HUES6 (cell line): ENCODE measurements around the gene USP34.

ENCODE experiments used
- H3K27ac ChIP-seq: 2 replicates; pipeline ENCODE4 v1.7.0; 2013; ENCODE audit warnings: low read depth, mild to moderate bottlenecking, low read length, inconsistent platforms
- H3K27me3 ChIP-seq: 2 replicates; pipeline ENCODE4 v1.6.1; 2013; ENCODE audit warnings: low read length; ENCODE audit not compliant: control insufficient read depth, insufficient read depth
- H3K36me3 ChIP-seq: 2 replicates; pipeline ENCODE4 v1.6.1; 2013; ENCODE audit warnings: low read length; ENCODE audit not compliant: control insufficient read depth, insufficient read depth
- H3K4me1 ChIP-seq: 2 replicates; pipeline ENCODE4 v1.6.1; 2013; ENCODE audit warnings: low read length; ENCODE audit not compliant: control insufficient read depth, insufficient read depth
- H3K4me3 ChIP-seq: 2 replicates; pipeline ENCODE4 v1.5.1; 2013; ENCODE audit warnings: low read depth, low read length
- H3K9ac ChIP-seq: one replicate; pipeline ENCODE4 v1.6.1; 2013; ENCODE audit warnings: mild to moderate bottlenecking, low read length
- H3K9me3 ChIP-seq: 2 replicates; pipeline ENCODE4 v1.6.1; 2013; ENCODE audit warnings: low read depth, low read length; ENCODE audit not compliant: control insufficient read depth, insufficient read depth

Gene USP34

DNA sequence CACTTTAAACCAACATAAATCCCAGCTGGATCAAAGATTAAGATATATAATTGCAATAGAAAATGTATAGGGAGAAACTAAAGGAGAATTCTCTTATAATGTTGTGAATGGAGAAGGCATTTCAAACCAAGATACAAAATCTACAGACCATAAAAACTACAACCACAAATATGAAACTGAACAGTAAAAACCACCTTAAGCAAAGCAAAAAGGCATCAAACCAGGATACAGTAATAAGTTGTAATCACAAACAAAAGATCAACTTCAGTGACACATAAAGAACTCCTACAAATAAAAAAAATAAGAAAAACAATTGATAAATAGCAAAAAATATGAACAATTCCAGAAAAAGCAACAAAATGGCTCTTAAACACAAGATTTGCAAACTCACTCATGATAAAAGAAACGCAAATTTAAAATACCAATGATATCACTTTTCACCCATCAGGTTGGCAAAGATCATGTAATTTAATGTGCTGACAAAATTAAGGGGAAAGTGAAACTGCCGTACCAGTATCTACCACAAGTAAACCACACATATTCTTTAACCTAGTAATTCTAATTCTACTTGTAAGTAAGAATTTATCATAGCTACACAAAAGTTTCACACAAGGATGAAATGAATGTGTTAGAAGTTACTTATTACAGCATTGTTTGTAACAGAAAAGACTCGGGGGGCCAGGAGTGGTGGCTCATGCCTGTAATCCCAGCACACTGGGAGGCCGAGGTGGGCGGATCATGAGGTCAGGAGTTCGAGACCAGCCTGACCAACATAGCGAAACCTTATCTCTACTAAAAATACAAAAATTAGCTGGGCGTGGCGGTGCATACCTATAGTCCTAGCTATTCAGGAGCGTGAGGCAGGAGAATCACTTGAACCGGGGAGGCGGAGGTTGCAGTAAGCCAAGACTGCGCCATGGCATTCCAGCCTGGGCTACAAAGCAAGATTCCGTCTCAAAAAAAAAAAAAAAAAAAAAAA is 101.9 kb downstream of the USP34 start:
- no peak overlapping the region for H3K27ac ChIP-seq
- no peak overlapping the region for H3K4me3 ChIP-seq
- H3K9me3 ChIP-seq, result no peaks in the 10 kb centered on the region
- no peak overlapping the region for H3K9ac ChIP-seq
- no peaks in the 10 kb centered on the region for H3K4me1 ChIP-seq
- H3K36me3 ChIP-seq, result peaks cover 40% of the 10 kb centered on the region
- no peaks in the 10 kb centered on the region for H3K27me3 ChIP-seq

DNA sequence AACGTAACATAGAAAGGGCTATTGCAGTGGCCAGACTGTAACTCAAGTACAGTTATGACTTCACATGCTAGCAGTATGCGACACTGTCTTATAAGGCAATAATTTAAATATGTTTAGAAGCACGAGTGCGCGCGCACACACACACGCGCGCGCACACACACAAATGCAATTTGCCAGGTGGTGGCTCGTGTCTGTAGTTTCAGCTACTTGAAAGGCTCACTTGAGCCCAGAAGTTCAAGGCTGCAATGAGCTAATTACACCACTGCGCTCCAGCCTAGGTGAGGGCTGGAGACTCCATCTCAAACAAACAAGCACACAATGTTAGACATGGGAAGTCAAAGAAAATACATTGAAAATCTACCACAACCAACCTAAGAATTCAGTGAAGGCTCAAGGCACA is 103.7 kb downstream of the USP34 start:
- H3K4me1 ChIP-seq, result no peaks in the 10 kb centered on the region
- H3K36me3 ChIP-seq, result peaks cover 48% of the 10 kb centered on the region

DNA sequence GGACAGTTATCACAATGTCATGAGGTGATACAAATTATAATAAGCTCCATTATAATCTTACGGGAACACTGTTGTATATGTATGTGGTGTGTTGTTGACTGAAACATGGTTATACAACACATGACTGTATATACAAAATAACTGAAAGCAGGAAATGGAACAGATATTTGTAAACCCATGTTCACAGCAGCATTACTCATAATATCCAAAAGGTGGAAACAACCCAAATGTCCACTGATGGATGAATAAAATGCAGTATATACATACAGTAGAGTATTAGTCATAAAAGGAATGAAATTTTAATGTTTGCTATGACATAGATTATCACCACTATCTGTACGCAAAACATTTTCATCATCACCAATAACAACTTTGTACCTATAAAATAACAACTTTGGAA is 107.3 kb downstream of the USP34 start:
- H3K4me1 ChIP-seq, result no peaks in the 10 kb centered on the region
- H3K27me3 ChIP-seq, result no peaks in the 10 kb centered on the region
- no peak overlapping the region for H3K9ac ChIP-seq
- H3K9me3 ChIP-seq, result no peaks in the 10 kb centered on the region
- peaks cover 25% of the 10 kb centered on the region for H3K36me3 ChIP-seq
- H3K4me3 ChIP-seq, result no peak overlapping the region
- no peak overlapping the region for H3K27ac ChIP-seq

More for the DNA sequence above, 103.7 kb downstream of the USP34 start:
- Histone ChIP-seq H3K9me3 (no peaks in the 10 kb centered on the region), H3K9ac (no peak overlapping the region), H3K27ac (no peak overlapping the region), H3K27me3 (no peaks in the 10 kb centered on the region), H3K4me3 (no peak overlapping the region)

DNA sequence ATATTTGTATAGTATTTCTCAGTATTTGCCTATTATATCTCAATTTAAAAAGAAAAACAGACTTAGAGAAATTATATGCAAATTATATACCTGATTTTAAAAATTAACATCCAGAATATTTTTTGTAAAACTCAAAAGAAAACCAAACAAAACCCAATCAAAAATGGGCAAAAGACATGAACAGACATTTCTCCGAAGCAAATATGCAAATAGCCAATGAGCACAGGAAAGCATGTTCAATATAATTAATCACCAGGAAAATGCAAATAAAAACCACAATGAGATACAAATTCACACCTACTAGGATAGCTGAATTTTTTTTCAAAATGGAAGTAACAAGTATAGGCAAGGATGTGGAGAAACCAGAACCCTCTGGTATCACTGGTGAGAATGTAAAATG is 108.0 kb downstream of the USP34 start:
- Histone ChIP-seq H3K4me3 (no peak overlapping the region), H3K9me3 (no peaks in the 10 kb centered on the region), H3K36me3 (peaks cover 20% of the 10 kb centered on the region), H3K27me3 (no peaks in the 10 kb centered on the region), H3K4me1 (no peaks in the 10 kb centered on the region), H3K27ac (no peak overlapping the region), H3K9ac (no peak overlapping the region)

DNA sequence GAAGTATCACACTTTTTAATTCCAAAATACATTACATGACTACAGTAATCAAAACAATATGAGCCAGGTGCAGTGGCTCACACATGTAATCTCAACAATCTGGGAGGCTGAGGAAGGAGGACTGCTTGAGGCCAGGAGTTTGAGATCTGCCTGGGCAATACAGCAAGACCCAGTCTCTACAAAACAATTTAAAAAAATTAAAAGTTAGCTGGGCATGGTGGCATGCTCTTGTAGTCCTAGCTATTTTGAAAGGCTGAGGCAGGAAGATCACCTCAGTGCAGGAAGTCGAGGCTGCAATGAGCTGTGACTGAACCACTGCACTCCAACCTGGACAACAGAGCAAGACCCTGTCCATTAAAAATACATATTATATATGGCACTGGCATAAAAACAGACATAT is 109.8 kb downstream of the USP34 start:
- H3K9ac ChIP-seq, result no peak overlapping the region
- H3K27me3 ChIP-seq, result no peaks in the 10 kb centered on the region
- no peaks in the 10 kb centered on the region for H3K9me3 ChIP-seq
- no peaks in the 10 kb centered on the region for H3K4me1 ChIP-seq
- H3K27ac ChIP-seq, result no peak overlapping the region
- H3K36me3 ChIP-seq, result peaks cover 17% of the 10 kb centered on the region
- H3K4me3 ChIP-seq, result no peak overlapping the region

DNA sequence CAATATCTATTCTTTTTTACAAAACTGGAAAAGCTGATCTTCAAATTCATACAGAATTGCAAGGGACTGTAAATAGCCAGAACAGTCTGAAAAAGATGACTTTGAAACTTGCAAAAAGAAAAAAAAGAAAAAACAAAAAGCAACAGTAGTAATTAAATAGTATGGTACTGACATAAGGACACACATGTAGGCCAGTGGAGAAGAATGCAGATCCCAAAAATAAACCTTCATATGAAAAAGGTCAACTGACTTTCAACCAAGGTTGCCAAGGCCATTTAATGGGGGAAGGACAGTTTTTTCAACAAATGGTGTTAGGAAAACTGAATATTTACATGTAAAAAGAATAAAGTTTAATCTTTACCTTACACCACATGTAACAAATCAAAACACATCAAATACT is 111.8 kb downstream of the USP34 start:
- Histone ChIP-seq H3K27me3 (no peaks in the 10 kb centered on the region), H3K4me3 (no peak overlapping the region), H3K4me1 (no peaks in the 10 kb centered on the region), H3K9ac (no peak overlapping the region), H3K36me3 (peaks cover 24% of the 10 kb centered on the region), H3K9me3 (peaks cover 10% of the 10 kb centered on the region), H3K27ac (no peak overlapping the region)

- H3K9me3 ChIP-seq, result peaks cover 15% of the 10 kb centered on the region
- no peak overlapping the region for H3K4me3 ChIP-seq
- H3K36me3 ChIP-seq, result peaks cover 13% of the 10 kb centered on the region
- no peaks in the 10 kb centered on the region; the same call in 1 of the 2 replicates for H3K4me1 ChIP-seq
- no peaks in the 10 kb centered on the region for H3K27me3 ChIP-seq
- no peak overlapping the region for H3K27ac ChIP-seq
- H3K9ac ChIP-seq, result no peak overlapping the region
These were observed 113.2 kb downstream of the USP34 start for GRCh38 chr2:61357681-61358080.

DNA sequence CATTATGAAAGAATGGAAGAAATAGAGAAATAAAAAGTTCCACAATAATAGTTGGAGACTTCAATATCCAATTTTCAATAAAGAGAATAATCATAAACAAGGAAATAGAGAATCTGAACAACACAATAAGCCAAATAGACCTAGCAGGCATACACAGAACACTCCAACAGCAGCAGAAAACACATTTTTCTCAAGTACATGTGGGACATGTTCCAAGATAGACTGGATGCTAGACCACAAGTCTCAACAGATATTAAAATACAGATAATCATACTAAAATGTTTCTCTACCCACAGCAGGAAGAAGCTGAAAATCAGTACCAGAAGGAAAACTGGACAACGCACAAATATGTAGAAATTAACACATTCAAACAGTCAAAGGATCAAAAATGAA is 113.9 kb downstream of the USP34 start:
- H3K4me3 ChIP-seq, result no peak overlapping the region
- H3K27ac ChIP-seq, result no peak overlapping the region
- no peaks in the 10 kb centered on the region for H3K27me3 ChIP-seq
- H3K4me1 ChIP-seq, result peaks cover under 1% of the 10 kb centered on the region; the same call in 1 of the 2 replicates
- no peak overlapping the region for H3K9ac ChIP-seq
- H3K36me3 ChIP-seq, result peaks cover 13% of the 10 kb centered on the region
- peaks cover 15% of the 10 kb centered on the region for H3K9me3 ChIP-seq

DNA sequence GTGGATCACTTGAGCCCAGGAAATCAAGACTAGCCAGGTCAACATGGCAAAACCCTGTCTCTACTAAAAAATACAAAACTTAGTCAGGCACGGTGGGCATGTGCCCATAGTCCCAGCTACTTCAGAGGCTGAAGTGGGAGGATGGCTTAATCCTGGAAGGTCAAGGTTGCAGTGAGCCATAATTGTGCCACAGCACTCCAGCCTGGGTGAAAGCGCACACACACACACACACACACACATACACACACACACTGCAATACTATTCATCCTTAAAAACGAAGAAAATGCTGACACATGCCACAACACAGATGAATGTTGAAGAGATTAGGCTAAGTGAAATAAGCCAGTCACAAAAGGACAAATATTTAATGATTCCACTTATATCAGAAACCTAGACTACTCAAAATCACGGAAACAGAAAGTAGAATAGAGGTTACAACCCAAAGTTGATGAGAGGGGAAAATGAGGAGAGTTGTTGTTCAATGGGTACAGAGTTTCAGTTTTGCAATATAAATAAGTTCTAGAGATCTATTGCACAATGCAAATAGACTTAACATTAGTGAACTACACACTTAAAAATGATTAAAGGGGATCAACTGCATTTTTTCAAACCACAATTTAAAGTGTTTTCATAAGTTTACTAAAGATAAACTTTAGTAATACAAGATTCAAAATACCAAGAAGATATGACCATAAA is 114.5 kb downstream of the USP34 start:
- Histone ChIP-seq H3K9ac (no peak overlapping the region), H3K36me3 (peaks cover 13% of the 10 kb centered on the region), H3K27ac (no peak overlapping the region), H3K9me3 (peaks cover 15% of the 10 kb centered on the region), H3K27me3 (no peaks in the 10 kb centered on the region), H3K4me1 (peaks cover 5% of the 10 kb centered on the region; the same call in 1 of the 2 replicates), H3K4me3 (no peak overlapping the region)

GRCh38 chr2:61354543-61355197 is 116.2 kb downstream of the USP34 start:
- H3K36me3 ChIP-seq, result peaks cover 20% of the 10 kb centered on the region
- no peak overlapping the region for H3K4me3 ChIP-seq
- peaks cover 5% of the 10 kb centered on the region; the same call in 1 of the 2 replicates for H3K4me1 ChIP-seq
- no peak overlapping the region for H3K27ac ChIP-seq
- H3K9me3 ChIP-seq, result peaks cover 15% of the 10 kb centered on the region
- H3K9ac ChIP-seq, result no peak overlapping the region
- H3K27me3 ChIP-seq, result no peaks in the 10 kb centered on the region
